NCI-H774 (cell line): ENCODE data around the gene PKP3.

ENCODE experiments used
- DNase-seq: peaks from one replicate; lab custom pipeline; 2025; lab: John Stamatoyannopoulos, UW

The PKP3 gene

GRCh38 chr11:444396-445144 lies 50.6 kb downstream of the PKP3 start:
- DNase-seq: peak; percentile 74

GRCh38 chr11:445765-446588 lies 52.0 kb downstream of the PKP3 start:
- DNase-seq: no peak

- no peak for DNase-seq
These were observed 52.9 kb downstream of the PKP3 start for GRCh38 chr11:446891-447290.

- DNase-seq: peak; percentile 93
These were observed 54.1 kb downstream of the PKP3 start for GRCh38 chr11:447923-448731.

- peak; percentile 94 for DNase-seq
These were observed 56.1 kb downstream of the PKP3 start, which contains the start of gene PTDSS2 for GRCh38 chr11:449889-450808. Gene PTDSS2, plus strand, starts transcription at chr11:450279. Its CDS starts 177 bp downstream, at chr11:450456.

GRCh38 chr11:450809-451451 lies 56.9 kb downstream of the PKP3 start:
- DNase-seq: no peak

GRCh38 chr11:451738-452137 lies 57.7 kb downstream of the PKP3 start:
- no peak for DNase-seq

GRCh38 chr11:452203-452744 lies 58.3 kb downstream of the PKP3 start:
- DNase-seq: no peak

GRCh38 chr11:452916-453527 lies 59.0 kb downstream of the PKP3 start:
- no peak for DNase-seq

- no peak for DNase-seq
These were observed 59.6 kb downstream of the PKP3 start for GRCh38 chr11:453564-453963.

GRCh38 chr11:454043-454442 lies 60.0 kb downstream of the PKP3 start:
- DNase-seq: no peak
